ENCODE data around the gene DNALI1.
A peak's percentile ranks its signal among the peaks of the same experiment; 100 is the strongest.

DNALI1 gene

DNA sequence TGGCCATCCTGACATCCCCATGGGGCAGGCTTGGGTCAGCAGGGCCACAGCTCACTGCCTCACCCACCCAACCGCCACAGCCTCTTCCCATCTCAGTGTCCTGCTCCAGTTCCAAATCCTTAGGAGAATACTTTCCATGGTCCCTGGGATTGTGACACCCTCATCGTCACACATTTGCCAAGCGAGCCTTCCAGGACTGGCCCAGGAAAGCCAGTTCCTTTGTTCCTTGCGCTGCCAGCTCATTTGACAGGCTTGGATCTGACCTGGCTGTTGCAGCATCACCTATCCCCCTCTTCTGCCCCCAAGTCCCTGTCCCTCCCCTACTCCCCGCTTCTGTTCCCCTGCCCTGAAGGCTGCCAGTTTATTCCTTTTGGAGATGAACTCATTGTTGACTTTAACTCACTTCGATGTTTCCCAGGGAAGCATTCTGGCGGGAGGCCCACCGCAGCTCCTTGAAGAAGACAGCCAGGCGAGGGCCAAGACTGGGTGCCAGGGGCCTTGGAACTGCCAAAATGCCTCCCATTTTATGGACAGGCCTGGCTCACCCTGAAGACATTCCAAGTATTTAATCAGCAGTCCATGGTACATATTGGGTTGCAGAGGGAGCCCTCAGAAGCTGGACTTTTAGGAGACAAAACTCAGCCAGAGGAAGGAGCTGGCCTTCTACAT, 49.2 kb downstream of the DNALI1 start:
- H3K4me3 ChIP-seq (ENCODE audit: low read depth, low read length) = no peak overlapping the region
- TF ChIP-seq, protein P1, sequence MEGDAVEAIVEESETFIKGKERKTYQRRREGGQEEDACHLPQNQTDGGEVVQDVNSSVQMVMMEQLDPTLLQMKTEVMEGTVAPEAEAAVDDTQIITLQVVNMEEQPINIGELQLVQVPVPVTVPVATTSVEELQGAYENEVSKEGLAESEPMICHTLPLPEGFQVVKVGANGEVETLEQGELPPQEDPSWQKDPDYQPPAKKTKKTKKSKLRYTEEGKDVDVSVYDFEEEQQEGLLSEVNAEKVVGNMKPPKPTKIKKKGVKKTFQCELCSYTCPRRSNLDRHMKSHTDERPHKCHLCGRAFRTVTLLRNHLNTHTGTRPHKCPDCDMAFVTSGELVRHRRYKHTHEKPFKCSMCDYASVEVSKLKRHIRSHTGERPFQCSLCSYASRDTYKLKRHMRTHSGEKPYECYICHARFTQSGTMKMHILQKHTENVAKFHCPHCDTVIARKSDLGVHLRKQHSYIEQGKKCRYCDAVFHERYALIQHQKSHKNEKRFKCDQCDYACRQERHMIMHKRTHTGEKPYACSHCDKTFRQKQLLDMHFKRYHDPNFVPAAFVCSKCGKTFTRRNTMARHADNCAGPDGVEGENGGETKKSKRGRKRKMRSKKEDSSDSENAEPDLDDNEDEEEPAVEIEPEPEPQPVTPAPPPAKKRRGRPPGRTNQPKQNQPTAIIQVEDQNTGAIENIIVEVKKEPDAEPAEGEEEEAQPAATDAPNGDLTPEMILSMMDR (IDR thresholded peaks at IDR 0.05; ENCODE audit: insufficient read depth, low read length, missing control alignments) = no peak
- DNase-seq (ENCODE audit: low read depth, low spot score) = no peak
- POLR2A ChIA-PET = no interaction called here
- CTCF ChIA-PET = interaction anchor here (1.1 to 14.5 kb wide), 4 partner anchors 7 to 73 kb away, joined by 4 to 382 read pairs (median 6); partner anchors contain the start of gene GNL2

DNA sequence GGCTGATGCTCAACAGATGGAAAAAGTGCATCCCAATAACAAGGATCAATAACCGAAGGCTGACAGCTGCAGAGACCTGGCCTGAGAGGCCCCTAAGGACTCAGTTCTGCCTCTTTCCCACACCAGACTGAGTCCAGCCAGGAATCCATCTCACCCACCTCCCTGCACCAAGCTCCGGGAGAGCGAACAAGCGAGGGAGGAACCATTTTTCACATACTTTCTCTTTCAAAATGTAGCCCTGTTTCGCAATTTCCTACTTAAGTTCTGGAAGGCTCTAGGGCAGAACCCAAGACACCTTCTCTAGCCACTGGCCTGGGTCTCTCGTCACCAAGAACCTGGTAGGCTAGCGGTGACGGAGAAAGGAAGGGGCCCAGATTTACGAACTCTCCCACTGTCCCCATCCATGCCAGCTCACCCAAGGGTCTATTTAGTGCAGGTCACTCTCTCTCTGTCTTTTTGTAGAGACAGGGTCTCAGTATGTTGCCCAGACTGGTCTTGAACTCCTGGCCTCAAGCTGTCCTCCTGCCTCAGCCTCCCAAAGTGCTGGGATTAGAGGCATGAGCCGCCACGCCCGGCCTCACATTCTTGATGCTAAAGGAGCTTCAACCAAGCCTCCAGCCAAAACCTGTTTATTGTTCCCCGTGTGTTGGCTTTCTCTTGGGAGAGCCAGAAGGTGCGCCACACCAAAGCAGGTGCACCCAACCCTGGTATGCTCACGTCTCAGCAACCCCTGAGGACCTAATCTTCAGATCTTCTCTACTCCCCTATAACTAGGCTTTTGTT, 49.9 kb downstream of the DNALI1 start:
- TF ChIP-seq, protein P1 (IDR thresholded peaks at IDR 0.05; ENCODE audit: insufficient read depth, low read length, missing control alignments) = no peak
- POLR2A ChIA-PET = no interaction called here
- DNase-seq (ENCODE audit: low read depth, low spot score) = peak; percentile 16
- CTCF ChIA-PET = interaction anchor here (1.1 to 14.5 kb wide), 4 partner anchors 7 to 72 kb away, joined by 3 to 382 read pairs (median 6); partner anchors contain the start of gene GNL2
- H3K4me3 ChIP-seq (ENCODE audit: low read depth, low read length) = no peak overlapping the region

DNA sequence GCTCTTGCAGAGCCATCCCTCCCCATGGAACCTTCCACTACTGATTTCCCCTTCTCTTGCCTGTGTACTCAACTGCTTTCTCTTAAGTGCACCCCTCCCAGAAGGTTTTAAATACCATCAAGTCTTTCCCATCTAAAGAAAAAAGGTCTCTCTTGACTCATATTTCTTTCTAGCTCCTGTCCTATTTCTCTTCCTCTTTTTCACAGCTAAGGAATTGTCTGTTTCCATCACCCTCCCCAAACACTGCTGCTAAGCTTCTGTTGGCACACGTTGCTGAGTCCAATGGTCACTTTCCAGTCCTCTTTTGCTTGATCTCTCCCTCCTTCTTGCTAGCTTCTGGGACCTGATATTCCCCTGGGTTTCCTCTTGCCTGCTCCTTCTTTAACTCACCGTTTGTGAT, 52.3 kb downstream of the DNALI1 start:
- TF ChIP-seq, protein P1 (IDR thresholded peaks at IDR 0.05; ENCODE audit: insufficient read depth, low read length, missing control alignments) = no peak
- no peak overlapping the region for H3K4me3 ChIP-seq (ENCODE audit: low read depth, low read length)
- DNase-seq (ENCODE audit: low read depth, low spot score) = no peak
- POLR2A ChIA-PET = no interaction called here
- CTCF ChIA-PET = interaction anchor here (1.5 to 14.5 kb wide), 2 partner anchors 9 to 70 kb away, joined by 13 to 382 read pairs; no protein-coding TSS in a partner anchor

DNA sequence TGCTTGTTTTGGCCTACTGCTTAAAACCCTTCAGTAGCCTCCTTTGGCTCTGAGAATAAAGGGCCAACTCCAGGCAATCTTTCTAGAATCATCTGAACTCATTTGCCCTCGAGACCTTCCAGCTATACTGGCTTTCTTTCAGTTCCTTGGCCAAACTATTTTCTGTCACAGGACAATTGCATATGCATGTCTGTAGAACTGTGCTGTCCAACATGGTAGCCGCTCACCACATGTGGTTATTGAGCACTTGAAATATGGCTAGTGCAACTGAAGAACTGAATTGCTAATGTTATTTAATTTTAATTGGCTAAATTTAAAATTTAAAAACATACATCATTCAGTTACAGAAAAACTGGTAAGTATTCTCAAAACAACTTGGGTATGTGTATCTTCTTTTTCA, 53.3 kb downstream of the DNALI1 start:
- CTCF ChIA-PET = interaction anchor here (1.5 kb wide), 1 partner anchor 10 kb away, joined by 13 read pairs; no protein-coding TSS in a partner anchor
- no peak overlapping the region for H3K4me3 ChIP-seq (ENCODE audit: low read depth, low read length)
- TF ChIP-seq, protein P1 (IDR thresholded peaks at IDR 0.05; ENCODE audit: insufficient read depth, low read length, missing control alignments) = no peak
- no peak for DNase-seq (ENCODE audit: low read depth, low spot score)
- POLR2A ChIA-PET = no interaction called here

DNA sequence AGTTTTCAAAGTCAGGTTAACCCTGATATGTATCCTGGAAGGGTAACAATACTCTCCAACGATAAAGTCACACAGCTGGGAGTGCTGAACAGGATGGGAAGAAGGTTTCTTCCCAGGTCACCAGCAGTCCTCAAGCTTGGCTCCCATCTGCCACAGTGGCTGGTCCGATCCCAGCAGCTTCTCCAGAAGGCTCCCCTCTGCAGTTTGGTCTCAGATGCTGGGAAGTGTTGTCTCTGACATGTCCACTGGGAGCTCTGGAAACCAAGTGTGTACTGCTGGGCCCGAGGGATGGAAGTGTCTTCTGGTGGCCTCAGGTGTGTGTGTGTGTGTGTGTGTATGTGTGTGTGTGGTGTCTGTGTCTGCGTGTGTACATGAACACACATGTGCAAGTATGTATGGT, 55.4 kb downstream of the DNALI1 start:
- TF ChIP-seq, protein P1 (IDR thresholded peaks at IDR 0.05; ENCODE audit: insufficient read depth, low read length, missing control alignments) = no peak
- ChIA-PET CTCF (interaction anchor here (0.9 to 3.6 kb wide), 2 partner anchors 9 to 16 kb away, joined by 3 to 18 read pairs; partner anchors contain the start of gene GNL2), POLR2A (no interaction called here)
- DNase-seq (ENCODE audit: low read depth, low spot score) = no peak
- H3K4me3 ChIP-seq (ENCODE audit: low read depth, low read length) = no peak overlapping the region

DNA sequence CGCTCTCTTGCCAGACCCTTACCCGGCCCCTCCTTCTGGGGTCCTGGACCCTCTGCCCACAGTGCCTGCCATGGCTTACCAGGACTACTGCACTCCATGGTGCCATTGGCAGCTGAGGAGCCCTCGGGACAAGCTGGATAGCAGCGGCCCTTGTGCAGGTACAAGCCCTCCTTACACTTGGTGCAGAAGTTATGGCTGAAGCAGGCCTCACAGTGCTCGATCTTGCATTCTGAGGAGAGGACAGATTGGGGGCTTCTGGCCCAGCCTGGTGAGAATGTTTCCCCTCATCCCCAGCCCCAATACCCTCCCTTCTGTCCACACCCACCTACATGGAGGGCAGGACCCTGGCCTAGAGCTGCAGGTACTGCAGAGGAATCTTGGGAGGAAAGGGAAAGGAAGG, 57.4 kb downstream of the DNALI1 start:
- TF ChIP-seq, protein P1 (IDR thresholded peaks at IDR 0.05; ENCODE audit: insufficient read depth, low read length, missing control alignments) = no peak
- no peak for DNase-seq (ENCODE audit: low read depth, low spot score)
- POLR2A ChIA-PET = no interaction called here
- H3K4me3 ChIP-seq (ENCODE audit: low read depth, low read length) = no peak overlapping the region
- CTCF ChIA-PET = interaction anchor here (3.6 kb wide), 1 partner anchor 11 kb away, joined by 18 read pairs; no protein-coding TSS in a partner anchor
